Measurements from ENCODE around the gene KLHL22.

- TF ChIP-seq MAX (IDR thresholded peaks at IDR 0.05; ENCODE audit: insufficient read depth, insufficient read length): no peak
- no peak for TF ChIP-seq CTCF (IDR thresholded peaks at IDR 0.05; ENCODE audit: extremely low read depth in 1 of 2, insufficient read depth in 1 of 2, low read depth in 1 of 2, low read length in 2 of 2)
- no peak for TF ChIP-seq POLR2AphosphoS5 (IDR thresholded peaks at IDR 0.05; ENCODE audit: insufficient read depth, low read depth, low read length)
- TF ChIP-seq EZH2 (IDR thresholded peaks at IDR 0.05; ENCODE audit: borderline replicate concordance, low read depth, low read length, severe bottlenecking): no peak
- no peak for TF ChIP-seq GATA2 (IDR thresholded peaks at IDR 0.05; ENCODE audit: insufficient read depth, insufficient read length, low read depth, low read length)
- TF ChIP-seq POLR2A (IDR thresholded peaks at IDR 0.05; ENCODE audit: low read depth, low read length): no peak
- no peak for TF ChIP-seq JUN (IDR thresholded peaks at IDR 0.05; ENCODE audit: borderline replicate concordance, insufficient read depth, insufficient read length, low read depth)
Measured at GRCh38 chr22:20431511-20432192, 63.9 kb downstream of the KLHL22 start.

Measured in endothelial cell of umbilical vein (primary cell).